Measurements from ENCODE around the gene SPACA6. TPM values are rescaled to one million over a fixed set of nuclear protein-coding genes. Genes with fewer than 3 reads are reported as not detected.

SPACA6 gene
- total RNA-seq, 1 experiment from 2014 or later: 18.9 TPM

DNA sequence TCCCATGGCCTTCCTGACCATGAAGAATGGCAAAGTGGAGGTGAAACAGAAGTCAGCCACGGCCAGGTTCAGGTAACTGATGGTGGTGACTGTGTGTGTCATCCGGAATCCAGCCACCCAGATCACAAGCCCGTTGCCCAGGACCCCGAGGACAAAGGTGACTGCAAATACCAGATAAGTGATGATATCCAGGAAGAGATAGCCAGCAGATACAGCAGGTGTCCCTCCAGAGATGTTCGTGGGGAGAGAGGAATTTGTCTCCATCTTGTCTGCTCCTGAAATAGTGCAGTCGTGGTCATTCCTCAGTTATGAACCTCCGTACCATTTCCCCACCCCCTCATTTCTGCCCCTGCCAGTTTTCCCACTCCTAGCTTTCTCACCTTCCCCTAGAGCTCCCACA, 53.6 kb downstream of the SPACA6 start:
- Histone ChIP-seq H2BK12ac (ENCODE audit: insufficient read length, low read depth, low read length) (no peak overlapping the region), H3K4ac (ENCODE audit: low read depth, low read length) (no peak overlapping the region), H3K23me2 (ENCODE audit: insufficient read length, low read depth, low read length, poor library complexity, severe bottlenecking) (no peaks in the 10 kb centered on the region), H3K27me3 (ENCODE audit: insufficient read depth, low read length) (no peaks in the 10 kb centered on the region), H2BK5ac (ENCODE audit: insufficient read length, low read length) (no peak overlapping the region), H3K9me3 (ENCODE audit: control insufficient read depth, low read depth, low read length) (no peaks in the 10 kb centered on the region), H3K18ac (ENCODE audit: insufficient read length, low read depth, low read length) (no peak overlapping the region), H3K9ac (ENCODE audit: extremely low read depth, insufficient read length, low read length) (no peak overlapping the region), H3K4me1 (ENCODE audit: insufficient read depth, low read length) (no peaks in the 10 kb centered on the region), H3K79me1 (ENCODE audit: insufficient read depth, low read depth, low read length, poor library complexity, severe bottlenecking) (no peaks in the 10 kb centered on the region), H3K4me2 (ENCODE audit: insufficient read depth, insufficient read length, low read length) (no peak overlapping the region), H4K8ac (replicated peaks; ENCODE audit: insufficient read length, low read depth, low read length) (no peak overlapping the region), H4K20me1 (ENCODE audit: control insufficient read depth, insufficient read depth, insufficient read length) (no peaks in the 10 kb centered on the region), H2AK5ac (ENCODE audit: insufficient read length, low read length) (no peak overlapping the region), H2BK15ac (ENCODE audit: low read depth, low read length) (no peak overlapping the region), H4K5ac (ENCODE audit: insufficient read length, low read depth, low read length) (no peak overlapping the region), H3K14ac (ENCODE audit: insufficient read depth, low read length) (no peak overlapping the region), H4K91ac (ENCODE audit: insufficient read length, low read depth, low read length) (no peak overlapping the region), H2BK20ac (ENCODE audit: low read depth, low read length, poor library complexity, severe bottlenecking) (no peak overlapping the region), H3T11ph (ENCODE audit: low read length) (no peak overlapping the region), H3K56ac (ENCODE audit: insufficient read length, low read depth, low read length) (no peak overlapping the region), H3K27ac (ENCODE audit: insufficient read length, low read depth, low read length) (no peak overlapping the region), H2AFZ (ENCODE audit: low read length) (no peak overlapping the region), H3K23ac (ENCODE audit: insufficient read length, low read depth, low read length) (no peak overlapping the region), H3K79me2 (ENCODE audit: insufficient read depth, low read length) (no peaks in the 10 kb centered on the region), H2BK120ac (ENCODE audit: low read depth, low read length, poor library complexity, severe bottlenecking) (no peak overlapping the region)
- peaks cover 16% of the 10 kb centered on the region for H3K27me3 Mint-ChIP-seq (ENCODE audit: low read depth)
- no CpG with 5 or more reads among the region's 7 CpGs for WGBS (ENCODE audit: extremely low coverage, insufficient read length, low lambda C conversion rate)
- no peak for DNase-seq
- no peak overlapping the region for H3K27ac Mint-ChIP-seq
- peaks cover 35 to 85% of the 10 kb centered on the region in 2 experiments for H3K9me3 Mint-ChIP-seq
- H3K4me1 Mint-ChIP-seq: no peaks in the 10 kb centered on the region
- H3K4me3 Mint-ChIP-seq: no peak overlapping the region
- H3K36me3 Mint-ChIP-seq (ENCODE audit: insufficient read depth in 1 of 3, low read depth in 3 of 3): peaks cover 0 to 2% (median 0%) of the 10 kb centered on the region in 3 experiments; a peak in 1 of 7 replicates
- no peak for TF ChIP-seq CTCF (conservative IDR thresholded peaks at IDR 0.05)
